Hindlimb muscle (tissue), 1 donor: ENCODE results near the gene CERS1. TPM values are rescaled to one million over a fixed set of nuclear protein-coding genes. Genes with fewer than 3 reads are reported as not detected.

ENCODE experiments used
- DNase-seq: peaks from one replicate; pipeline ENCODE4 v3.0.0-alpha.2; 2013
- polyA plus RNA-seq: library from polyadenylated mRNA; unstranded; fragments of 120-200 nt; gene quantifications from one replicate; pipeline ENCODE4 v1.2.1, GENCODE V29; 2013; ENCODE audit not compliant: insufficient read length

Gene CERS1
- polyA plus RNA-seq, 1 donor, result 49.3 TPM

GRCh38 chr19:18856385-18857126, 39.4 kb downstream of the CERS1 start:
- DNase-seq, result no peak

- DNase-seq, result no peak
Measured at GRCh38 chr19:18855647-18856384, 40.1 kb downstream of the CERS1 start.

- no peak for DNase-seq
Measured at GRCh38 chr19:18854982-18855381, 41.0 kb downstream of the CERS1 start.

GRCh38 chr19:18853755-18854427, 42.1 kb downstream of the CERS1 start:
- no peak for DNase-seq

- no peak for DNase-seq
Measured at GRCh38 chr19:18852648-18853047, 43.3 kb downstream of the CERS1 start.

- no peak for DNase-seq
Measured at GRCh38 chr19:18851673-18852325, 44.2 kb downstream of the CERS1 start.

- DNase-seq, result no peak
Measured at GRCh38 chr19:18850471-18851375, 45.2 kb downstream of the CERS1 start.

GRCh38 chr19:18849838-18850400, 46.0 kb downstream of the CERS1 start:
- DNase-seq, result no peak

- peak; percentile 78 for DNase-seq
Measured at GRCh38 chr19:18848878-18849661, 46.9 kb downstream of the CERS1 start.

GRCh38 chr19:18847549-18848463, 48.2 kb downstream of the CERS1 start:
- DNase-seq, result no peak

GRCh38 chr19:18846862-18847548, 49.0 kb downstream of the CERS1 start:
- peak; percentile 83 for DNase-seq

- DNase-seq, result no peak
Measured at GRCh38 chr19:18845961-18846360, 50.0 kb downstream of the CERS1 start.

- DNase-seq, result no peak
Measured at GRCh38 chr19:18844806-18845329, 51.1 kb downstream of the CERS1 start.

- DNase-seq, result no peak
Measured at GRCh38 chr19:18843960-18844359, 52.0 kb downstream of the CERS1 start.

GRCh38 chr19:18842166-18842565, 53.8 kb downstream of the CERS1 start:
- DNase-seq, result no peak

- DNase-seq, result no peak
Measured at GRCh38 chr19:18841400-18841799, 54.6 kb downstream of the CERS1 start.

GRCh38 chr19:18840288-18841267, 55.4 kb downstream of the CERS1 start:
- DNase-seq, result no peak
